ENCODE results near the gene EGFL8. TPM values are rescaled to one million over a fixed set of nuclear protein-coding genes. Genes with fewer than 3 reads are reported as not detected.
A peak's percentile ranks its signal among the peaks of the same experiment; 100 is the strongest.

EGFL8 gene
- total and polyA plus RNA-seq, 9 of the 15 experiments (the other 6 are each of a cell fraction or from before 2014, with no cell fraction given) = 2.2 to 47.4 (median 14.2) TPM

- TF ChIP-seq, protein P1, sequence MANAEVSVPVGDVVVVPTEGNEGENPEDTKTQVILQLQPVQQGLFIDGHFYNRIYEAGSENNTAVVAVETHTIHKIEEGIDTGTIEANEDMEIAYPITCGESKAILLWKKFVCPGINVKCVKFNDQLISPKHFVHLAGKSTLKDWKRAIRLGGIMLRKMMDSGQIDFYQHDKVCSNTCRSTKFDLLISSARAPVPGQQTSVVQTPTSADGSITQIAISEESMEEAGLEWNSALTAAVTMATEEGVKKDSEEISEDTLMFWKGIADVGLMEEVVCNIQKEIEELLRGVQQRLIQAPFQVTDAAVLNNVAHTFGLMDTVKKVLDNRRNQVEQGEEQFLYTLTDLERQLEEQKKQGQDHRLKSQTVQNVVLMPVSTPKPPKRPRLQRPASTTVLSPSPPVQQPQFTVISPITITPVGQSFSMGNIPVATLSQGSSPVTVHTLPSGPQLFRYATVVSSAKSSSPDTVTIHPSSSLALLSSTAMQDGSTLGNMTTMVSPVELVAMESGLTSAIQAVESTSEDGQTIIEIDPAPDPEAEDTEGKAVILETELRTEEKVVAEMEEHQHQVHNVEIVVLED (CRISPR knock-in tag; IDR thresholded peaks at IDR 0.05) = no peak
- TF ChIP-seq EP300 (IDR thresholded peaks at IDR 0.05; ENCODE audit: low read length) (peak; percentile 33; the same call in 1 of the 2 replicates), ZNF263 (CRISPR knock-in tag; IDR thresholded peaks at IDR 0.05; ENCODE audit: borderline replicate concordance) (peak; percentile 66), PHB (CRISPR knock-in tag; IDR thresholded peaks at IDR 0.05) (0 out of 2 replicates have a peak, but pooled peaks have one; percentile 67), CCNT2 (IDR thresholded peaks at IDR 0.05; ENCODE audit: borderline replicate concordance, extremely low read depth, insufficient read length, low read depth, low read length) (peak; percentile 49), KLF16 (IDR thresholded peaks at IDR 0.05) (peak; percentile 67; the same call in 1 of the 2 replicates), SMAD1 (IDR thresholded peaks at IDR 0.05; ENCODE audit: low read depth, low read length, partially characterized antibody) (peak; percentile 39), SREBF2 (CRISPR knock-in tag; IDR thresholded peaks at IDR 0.05) (no peak), ARID1B (IDR thresholded peaks at IDR 0.05) (peak; percentile 63; the same call in 1 of the 2 replicates), ZSCAN29 (IDR thresholded peaks at IDR 0.05) (peak; percentile 54; the same call in 1 of the 2 replicates), ZNF347 (CRISPR knock-in tag; IDR thresholded peaks at IDR 0.05; ENCODE audit: low read depth) (no peak), FOXA3 (CRISPR knock-in tag; conservative IDR thresholded peaks at IDR 0.05 in 1 of 2, IDR thresholded peaks at IDR 0.05 in 1 of 2) (no peak), RERE (CRISPR knock-in tag; IDR thresholded peaks at IDR 0.05; ENCODE audit: borderline replicate concordance) (peak; percentile 26; the same call in 1 of the 2 replicates), ZNF780A (CRISPR knock-in tag; IDR thresholded peaks at IDR 0.05) (no peak), STAT5B (CRISPR knock-in tag; IDR thresholded peaks at IDR 0.05) (no peak), SRSF9 (IDR thresholded peaks at IDR 0.05; ENCODE audit: borderline replicate concordance, low read depth, low read length) (no peak), CREB3 (tag; conservative IDR thresholded peaks at IDR 0.05; ENCODE audit: low read depth) (no peak), TEAD4 (IDR thresholded peaks at IDR 0.05; ENCODE audit: low read length) (no peak), TEAD4 (CRISPR knock-in tag; IDR thresholded peaks at IDR 0.05; ENCODE audit: borderline replicate concordance) (no peak; the same call in 1 of the 2 replicates), CXXC5 (CRISPR knock-in tag; IDR thresholded peaks at IDR 0.05) (no peak), TRIM24 (IDR thresholded peaks at IDR 0.05) (no peak)
Observed at GRCh38 chr6:32154514-32155161, 9.8 kb upstream of the EGFL8 start (continued).

Data from K562 (cell line).